NCI-H460 (cell line): ENCODE measurements around the gene SPIN2A. TPM values are rescaled to one million over a fixed set of nuclear protein-coding genes. Genes with fewer than 3 reads are reported as not detected.
"Not testable (repeated sequence)": the region's sequence is repeated elsewhere in the genome, so short reads cannot be mapped to it uniquely, and the experiment has no call there.

Source experiments
- DNase-seq: peaks from one replicate; pipeline ENCODE4 v3.0.0-alpha.2; 2016; ENCODE audit warnings: low read depth; ENCODE audit errors: extremely low read depth
- total RNA-seq: library from RNA; depleted of rRNA; stranded (reverse); fragments of >200 nt; shearing (Covaris generic); gene quantifications from 2 replicates; pipeline ENCODE4 v1.2.3, GENCODE V29; 2014; rRNA removed

SPIN2A gene
- total RNA-seq, 1 experiment from 2014 or later, result 0.35 TPM

GRCh38 chrX:57103489-57103888, 33.7 kb downstream of the SPIN2A start:
- DNase-seq, result no peak

- DNase-seq, result not testable (repeated sequence)
Measured at GRCh38 chrX:57102918-57103317, 34.3 kb downstream of the SPIN2A start.

Other genes with a start within 250 kb of the SPIN2A start
- gene SPIN3, start 141.9 kb downstream of the SPIN2A start, total RNA-seq, result 24.0 and 26.5 TPM in 2 replicates
- gene SPIN2B, start 15.8 kb downstream of the SPIN2A start, total RNA-seq, result 5.3 and 8.0 TPM in 2 replicates
- 0.05 TPM in 1 of 2 replicates, not detected in the other for gene FAAH2, start 149.3 kb upstream of the SPIN2A start, total RNA-seq